ENCODE results near the gene TRAF3IP3. TPM values are rescaled to one million over a fixed set of nuclear protein-coding genes. Genes with fewer than 3 reads are reported as not detected.

Gene TRAF3IP3
- total RNA-seq, 3 donors from 2014 or later: 4.7 to 7.7 (median 6.4) TPM

DNA sequence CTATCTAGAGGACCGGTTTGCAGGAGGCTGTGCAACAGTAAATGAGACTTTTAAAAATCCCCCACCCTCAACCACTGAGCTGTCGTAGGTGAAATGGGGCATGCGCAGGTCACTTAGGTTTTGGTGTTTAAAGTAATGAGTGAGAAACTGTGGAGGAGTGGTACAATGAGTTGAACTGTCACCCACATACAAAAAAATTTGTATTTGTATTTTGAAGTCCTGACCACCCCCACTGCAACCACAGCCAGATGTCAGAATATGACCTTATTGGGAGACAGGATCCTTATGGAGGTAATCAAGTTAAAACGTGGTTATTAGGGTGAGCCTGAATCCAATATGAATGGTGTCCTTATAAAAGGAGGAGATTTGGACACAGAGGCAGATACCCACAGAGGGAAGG, 51.7 kb downstream of the TRAF3IP3 start:
- no peak for TF ChIP-seq CTCF (IDR thresholded peaks at IDR 0.05)
- Histone ChIP-seq H3K4me3 (no peak overlapping the region), H3K4me1 (ENCODE audit: low read depth) (no peaks in the 10 kb centered on the region), H3K9me3 (no peaks in the 10 kb centered on the region), H3K36me3 (ENCODE audit: low read depth) (no peaks in the 10 kb centered on the region)
- intact Hi-C loops (cut with DNase I, micrococcal nuclease): no loop called here
- ATAC-seq: no peak
- DNase-seq: no peak

DNA sequence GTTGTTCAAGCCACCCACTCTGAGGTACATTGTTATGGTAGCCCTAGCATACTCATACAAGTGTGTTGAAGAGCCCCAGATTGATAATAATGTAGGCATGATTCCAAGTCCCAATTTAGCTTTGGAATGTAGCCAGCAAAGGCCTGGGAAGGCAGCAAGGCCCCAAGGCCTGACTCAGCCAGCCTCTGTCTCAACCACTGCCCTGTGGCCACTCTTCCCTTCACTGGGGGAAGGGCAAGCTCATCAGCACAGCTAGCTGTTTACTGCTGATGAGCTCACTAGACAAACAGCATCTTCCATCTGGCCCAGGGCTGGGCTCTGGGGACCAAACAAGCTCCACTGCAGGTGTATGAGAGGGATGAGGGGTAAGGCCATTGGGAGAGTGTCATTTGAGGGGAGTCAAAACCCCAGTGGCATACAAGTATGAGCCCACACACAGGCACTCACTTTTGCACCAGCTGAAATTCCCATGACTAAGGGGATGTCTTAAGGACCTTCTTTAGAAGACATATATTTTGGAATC, 52.3 kb downstream of the TRAF3IP3 start:
- intact Hi-C loops (cut with DNase I, micrococcal nuclease): no loop called here
- Histone ChIP-seq H3K4me3 (no peak overlapping the region), H3K9me3 (no peaks in the 10 kb centered on the region), H3K4me1 (ENCODE audit: low read depth) (no peaks in the 10 kb centered on the region), H3K36me3 (ENCODE audit: low read depth) (no peaks in the 10 kb centered on the region)
- TF ChIP-seq CTCF (IDR thresholded peaks at IDR 0.05): no peak
- DNase-seq: peak; percentile 63 to 69 (median 67)
- ATAC-seq: peak; percentile 72

DNA sequence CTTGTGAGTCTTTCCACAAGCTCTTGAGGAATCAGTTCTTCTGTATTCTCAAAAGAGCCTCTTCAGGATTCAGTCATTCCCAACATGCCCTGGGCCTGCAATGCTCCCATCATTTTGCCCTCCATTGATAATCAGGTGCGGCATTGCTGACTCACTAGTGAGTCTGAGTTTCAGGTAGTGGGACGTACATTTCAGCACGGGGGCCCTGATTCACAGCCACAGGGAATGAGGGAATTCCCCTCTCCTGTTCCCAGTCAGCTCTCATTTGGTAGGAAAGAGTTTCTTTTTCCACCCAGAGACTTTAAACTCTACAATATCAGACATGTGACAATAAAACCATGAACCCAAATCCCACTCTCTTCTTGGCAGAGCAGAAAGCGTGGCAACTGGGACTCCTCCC, 53.8 kb downstream of the TRAF3IP3 start:
- TF ChIP-seq CTCF (IDR thresholded peaks at IDR 0.05): no peak
- Histone ChIP-seq H3K9me3 (no peaks in the 10 kb centered on the region), H3K4me1 (ENCODE audit: low read depth) (no peaks in the 10 kb centered on the region), H3K36me3 (ENCODE audit: low read depth) (no peaks in the 10 kb centered on the region), H3K4me3 (no peak overlapping the region)
- intact Hi-C loops (cut with DNase I, micrococcal nuclease): no loop called here
- ATAC-seq (no peak), DNase-seq (no peak)

DNA sequence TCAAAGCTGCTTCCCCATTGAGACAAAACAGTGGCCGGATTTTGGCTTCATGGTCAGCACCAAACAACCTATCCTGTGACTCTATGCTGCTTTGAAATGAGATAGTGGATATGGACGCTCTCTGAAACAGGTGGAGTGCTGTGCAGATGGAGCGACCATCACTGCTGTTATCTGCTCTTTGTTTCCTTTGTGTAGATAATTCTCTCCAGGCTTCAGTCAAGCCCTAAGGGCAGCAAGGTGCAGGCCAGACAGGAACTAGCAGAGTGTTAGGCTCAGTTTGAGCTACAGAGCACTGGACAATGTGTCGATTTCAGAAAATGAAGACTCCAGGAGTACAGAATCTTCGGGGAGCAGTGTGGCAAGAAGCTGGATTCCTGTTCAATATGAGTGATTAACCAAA, 54.9 kb downstream of the TRAF3IP3 start:
- intact Hi-C loops (cut with DNase I, micrococcal nuclease): no loop called here

DNA sequence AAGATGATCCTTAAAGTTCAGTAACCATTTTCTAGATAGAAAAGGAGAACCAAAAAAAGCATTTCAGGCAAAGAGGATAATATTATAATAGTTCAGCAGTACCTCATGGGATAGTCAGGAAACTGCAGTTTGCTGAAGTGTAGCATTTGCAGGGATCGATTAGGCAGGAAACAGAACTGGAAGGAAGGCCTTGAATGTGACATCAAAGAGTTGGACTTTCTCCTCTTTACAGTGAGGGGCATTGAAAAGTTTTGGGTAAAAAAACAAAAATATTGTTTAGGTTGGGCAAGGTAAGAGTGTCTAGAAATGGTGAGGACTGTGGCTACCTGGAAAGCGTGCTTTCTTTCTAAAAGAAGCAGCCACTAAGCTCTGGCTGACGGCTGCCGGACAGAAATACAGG, 58.0 kb downstream of the TRAF3IP3 start:
- Histone ChIP-seq H3K36me3 (ENCODE audit: low read depth) (no peaks in the 10 kb centered on the region), H3K9me3 (no peaks in the 10 kb centered on the region), H3K4me1 (ENCODE audit: low read depth) (no peaks in the 10 kb centered on the region), H3K4me3 (no peak overlapping the region)
- ATAC-seq (no peak), DNase-seq (no peak)
- intact Hi-C loops (cut with DNase I, micrococcal nuclease): no loop called here
- no peak for TF ChIP-seq CTCF (IDR thresholded peaks at IDR 0.05)

More for the DNA sequence above, 54.9 kb downstream of the TRAF3IP3 start:
- no peak for ATAC-seq
- no peak for DNase-seq
- H3K9me3 ChIP-seq: no peaks in the 10 kb centered on the region
- TF ChIP-seq CTCF (IDR thresholded peaks at IDR 0.05): no peak
- no peaks in the 10 kb centered on the region for H3K36me3 ChIP-seq (ENCODE audit: low read depth)
- H3K4me1 ChIP-seq (ENCODE audit: low read depth): no peaks in the 10 kb centered on the region
- no peak overlapping the region for H3K4me3 ChIP-seq

DNA sequence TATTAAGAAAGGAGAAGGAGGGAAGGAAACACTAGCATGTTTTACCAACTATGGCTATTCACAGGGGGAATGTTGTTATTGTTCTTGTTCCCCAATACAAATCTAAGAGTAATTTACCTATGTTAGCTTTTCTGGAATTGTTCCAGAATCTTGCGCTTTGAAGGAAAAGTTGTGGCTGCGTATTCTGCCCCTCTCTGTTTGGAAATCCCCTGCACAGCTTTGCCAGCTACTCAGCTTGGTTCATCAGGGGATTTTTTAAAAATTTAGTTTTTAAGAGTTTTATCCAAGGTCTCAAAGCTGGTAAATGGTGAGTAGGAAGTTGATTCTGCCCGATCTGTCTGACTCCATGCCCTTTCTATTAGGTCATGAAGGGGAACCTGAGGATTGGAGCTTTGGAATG, 59.6 kb downstream of the TRAF3IP3 start:
- intact Hi-C loops (cut with DNase I, micrococcal nuclease): no loop called here
- Histone ChIP-seq H3K36me3 (ENCODE audit: low read depth) (no peaks in the 10 kb centered on the region), H3K9me3 (no peaks in the 10 kb centered on the region), H3K4me1 (ENCODE audit: low read depth) (no peaks in the 10 kb centered on the region), H3K4me3 (no peak overlapping the region)
- TF ChIP-seq CTCF (IDR thresholded peaks at IDR 0.05): no peak
- ATAC-seq: no peak
- no peak for DNase-seq

Measured in mucosa of descending colon (tissue), 3 donors.